ENCODE results near the gene SKP1. TPM values are rescaled to one million over a fixed set of nuclear protein-coding genes. Genes with fewer than 3 reads are reported as not detected.
A peak's percentile ranks its signal among the peaks of the same experiment; 100 is the strongest.

The SKP1 gene
- total and polyA plus RNA-seq, 7 experiments from 2014 or later, result 224 to 1,361 (median 274) TPM

DNA sequence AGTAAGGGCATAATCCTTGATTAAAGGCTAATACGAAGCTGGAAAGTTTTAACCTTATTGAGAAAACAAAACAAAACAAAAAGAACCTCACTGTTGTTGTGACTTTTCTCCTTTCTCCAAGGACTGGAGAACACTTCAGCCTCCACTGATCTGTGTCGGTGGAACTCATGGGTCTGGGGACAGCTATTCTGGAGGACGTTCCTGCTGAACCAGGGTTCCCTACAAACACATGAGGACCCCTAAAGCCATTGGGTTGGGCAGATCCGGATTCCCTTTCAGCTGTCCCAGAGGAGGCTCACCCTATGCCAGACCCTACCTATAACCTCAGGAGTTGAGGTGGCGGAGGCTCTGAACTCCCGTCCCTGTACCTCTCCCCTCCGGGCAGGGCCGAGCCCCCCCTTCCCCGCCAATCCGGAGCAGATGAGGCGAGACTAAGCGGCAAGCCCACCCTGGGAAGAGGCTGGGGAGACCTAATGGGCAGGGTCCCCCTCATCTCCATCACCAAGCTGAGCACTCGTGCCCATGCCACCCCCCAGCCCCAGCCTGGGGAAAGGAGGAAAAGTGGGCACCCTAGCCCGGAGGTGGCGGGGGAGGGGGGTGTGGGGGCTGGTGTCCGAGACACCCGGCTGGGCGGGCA lies 63.9 kb downstream of the SKP1 start:
- POLR2A ChIA-PET, result interaction anchor here (0.6 to 48.2 kb wide), 9 partner anchors 38 to 113 kb away, joined by 3 to 1333 read pairs (median 5); partner anchors contain the start of gene PPP2CA
- H3K36me3 Mint-ChIP-seq, result peaks cover 12 to 28% (median 23%) of the 10 kb centered on the region in 5 donors
- ATAC-seq, result no peak

DNA sequence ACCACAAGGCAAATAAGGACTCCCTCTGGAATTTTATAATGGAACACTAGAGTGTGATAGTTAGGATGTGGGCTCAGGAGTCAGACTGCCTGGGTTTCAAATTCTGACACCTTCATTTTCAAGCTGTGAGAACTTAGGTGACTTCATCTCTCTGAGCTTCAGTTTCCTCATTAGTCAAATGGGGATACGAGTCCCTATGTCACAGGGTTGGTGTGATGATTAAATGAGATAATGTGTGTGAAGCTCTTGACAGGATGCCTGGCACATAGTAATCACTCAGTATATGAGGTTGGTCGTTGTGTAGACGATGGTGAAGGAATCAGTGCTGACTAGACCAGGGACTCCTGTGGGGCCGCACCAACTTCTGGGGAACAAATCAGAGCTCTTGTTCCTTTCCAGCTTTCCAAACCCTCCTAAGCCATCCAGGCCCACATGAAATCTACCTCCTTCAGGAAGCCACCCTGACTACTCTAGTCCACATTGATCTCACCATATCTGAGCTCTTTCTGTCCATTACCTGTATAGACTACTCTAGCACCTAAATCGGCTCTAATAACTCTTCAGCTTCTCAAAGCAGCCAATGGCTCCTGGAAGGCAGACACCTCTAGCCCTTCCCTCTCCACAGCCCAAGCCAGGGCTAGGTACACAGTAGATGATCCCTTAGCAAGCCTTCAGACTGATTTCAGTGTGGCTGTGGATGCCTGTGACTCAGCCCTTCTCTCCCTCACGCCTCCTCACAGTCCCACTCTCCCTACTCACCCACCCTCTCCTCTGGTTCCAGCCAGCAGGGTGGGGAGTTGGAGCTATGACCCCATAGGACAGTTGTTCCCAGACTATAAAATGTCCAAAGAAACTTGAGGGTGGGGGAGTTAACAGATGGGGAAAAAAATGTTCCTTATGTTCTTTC lies 64.8 kb downstream of the SKP1 start:
- peaks cover 0 to 2% (median 0%) of the 10 kb centered on the region in 11 donors for H3K9me3 Mint-ChIP-seq
- POLR2A ChIA-PET, result interaction anchor here (0.6 to 48.2 kb wide), 12 partner anchors 37 to 228 kb away, joined by 3 to 1333 read pairs (median 4); partner anchors contain the start of gene PPP2CA
- intact Hi-C loops (cut with micrococcal nuclease), result loop anchor here (1.0 to 5.0 kb wide), 3 partner anchors 26 to 115 kb away; partner anchors contain the start of genes PPP2CA (in 1 of the 2) and VDAC1 (in 1 of the 2)
- CTCF ChIA-PET, result interaction anchor here (0.5 to 17.6 kb wide), 17 partner anchors 10 to 567 kb away, joined by 3 to 394 read pairs (median 5); no protein-coding TSS in a partner anchor
- Histone ChIP-seq H3K4me3 (ENCODE audit: low read length) (peak overlapping the region; percentile 93), H3K27ac (ENCODE audit: low read depth, low read length) (peak overlapping the region; percentile 97), H3K27me3 (ENCODE audit: control insufficient read depth in 2 of 2, insufficient read depth in 2 of 2, low read length in 2 of 2) (no peaks in the 10 kb centered on the region), H3K4me1 (ENCODE audit: control insufficient read depth in 2 of 2, insufficient read depth in 2 of 2, low read length in 2 of 2) (peaks cover 50 to 55% of the 10 kb centered on the region in 2 donors), H3K36me3 (ENCODE audit: control insufficient read depth in 2 of 3, insufficient read depth in 3 of 3, low read length in 3 of 3) (peaks cover 4 to 19% (median 14%) of the 10 kb centered on the region in 3 experiments), H3K9me3 (ENCODE audit: control insufficient read depth in 2 of 3, low read length in 3 of 3) (no peaks in the 10 kb centered on the region)
- H3K4me3 Mint-ChIP-seq, result peak overlapping the region; percentile 61 to 99 (median 97)
- peaks cover 0 to 47% (median 0%) of the 10 kb centered on the region in 5 donors for H3K27me3 Mint-ChIP-seq
- H3K36me3 Mint-ChIP-seq, result peaks cover 6 to 19% (median 14%) of the 10 kb centered on the region in 5 donors
- ATAC-seq (peak; percentile 20), DNase-seq (peak in 4 of 9 donors; percentile 49 to 72 (median 55))
- H3K27ac Mint-ChIP-seq, result peak overlapping the region; percentile 65 to 98 (median 88)
- peaks cover 35 to 69% (median 53%) of the 10 kb centered on the region in 7 donors for H3K4me1 Mint-ChIP-seq

More for the DNA sequence above, 63.9 kb downstream of the SKP1 start:
- H3K4me1 Mint-ChIP-seq, result peaks cover 32 to 69% (median 44%) of the 10 kb centered on the region in 7 donors
- H3K27me3 Mint-ChIP-seq, result peaks cover 0 to 42% (median 0%) of the 10 kb centered on the region in 5 donors
- intact Hi-C loops (cut with micrococcal nuclease), result loop anchor here (1.0 to 5.0 kb wide), 2 partner anchors 109 to 114 kb away; partner anchors contain the start of genes PPP2CA (in 1 of the 2) and VDAC1 (in 1 of the 2)
- peak in 1 of 9 donors; percentile 12 for DNase-seq
- Histone ChIP-seq H3K36me3 (ENCODE audit: control insufficient read depth in 2 of 3, insufficient read depth in 3 of 3, low read length in 3 of 3) (peaks cover 4 to 28% (median 22%) of the 10 kb centered on the region in 3 experiments), H3K27ac (ENCODE audit: low read depth, low read length) (peak overlapping the region; percentile 97), H3K4me1 (ENCODE audit: control insufficient read depth in 2 of 2, insufficient read depth in 2 of 2, low read length in 2 of 2) (peaks cover 46 to 53% of the 10 kb centered on the region in 2 donors), H3K27me3 (ENCODE audit: control insufficient read depth in 2 of 2, insufficient read depth in 2 of 2, low read length in 2 of 2) (no peaks in the 10 kb centered on the region), H3K4me3 (ENCODE audit: low read length) (peak overlapping the region; percentile 93), H3K9me3 (ENCODE audit: control insufficient read depth in 2 of 3, low read length in 3 of 3) (no peaks in the 10 kb centered on the region)
- peaks cover 0 to 2% (median 0%) of the 10 kb centered on the region in 11 donors for H3K9me3 Mint-ChIP-seq
- CTCF ChIA-PET, result interaction anchor here (0.6 to 17.6 kb wide), 8 partner anchors 9 to 176 kb away, joined by 3 to 394 read pairs (median 4); no protein-coding TSS in a partner anchor
- H3K4me3 Mint-ChIP-seq, result peak overlapping the region; percentile 61 to 99 (median 97)
- peak overlapping the region; percentile 65 to 98 (median 96) for H3K27ac Mint-ChIP-seq

DNA sequence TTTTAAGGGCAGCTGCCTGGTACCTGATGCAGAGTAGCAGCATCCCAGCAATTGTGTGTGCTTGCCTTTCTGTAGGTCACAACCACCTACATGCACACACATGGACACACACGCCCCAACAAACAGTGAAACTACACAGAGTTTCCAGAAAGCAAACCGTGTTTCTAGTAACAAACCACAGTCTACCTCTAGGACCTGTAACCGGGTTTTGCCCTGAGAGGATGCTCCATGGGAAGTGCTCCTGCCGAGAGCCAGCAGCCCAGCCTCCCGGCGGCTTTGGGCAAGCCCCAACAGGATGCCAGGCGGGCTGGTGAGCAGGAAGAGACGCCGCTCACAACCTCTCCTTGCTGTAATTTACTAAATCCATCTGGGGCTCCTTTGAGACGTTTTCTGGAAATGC lies 66.4 kb downstream of the SKP1 start:
- no peaks in the 10 kb centered on the region for H3K27me3 ChIP-seq (ENCODE audit: control insufficient read depth in 2 of 2, insufficient read depth in 2 of 2, low read length in 2 of 2)
- ATAC-seq, result no peak
- Mint-ChIP-seq H3K9me3 (no peaks in the 10 kb centered on the region), H3K4me3 (peak overlapping the region; percentile 49 to 99 (median 96)), H3K27me3 (peaks cover 0 to 38% (median 0%) of the 10 kb centered on the region in 5 donors), H3K36me3 (peaks cover 0 to 4% (median 0%) of the 10 kb centered on the region in 5 donors), H3K27ac (peak overlapping the region; percentile 65 to 98 (median 88)), H3K4me1 (peaks cover 40 to 73% (median 66%) of the 10 kb centered on the region in 7 donors)
- peak overlapping the region; percentile 17 for H3K4me3 ChIP-seq (ENCODE audit: low read length)
- ChIA-PET POLR2A (interaction anchor here (0.5 to 48.2 kb wide), 3 partner anchors 35 to 65 kb away, joined by 3 to 1333 read pairs (median 191); no protein-coding TSS in a partner anchor), CTCF (interaction anchor here (1.0 to 17.6 kb wide), 5 partner anchors 11 to 70 kb away, joined by 4 to 394 read pairs (median 9); no protein-coding TSS in a partner anchor)
- peak overlapping the region; percentile 97 for H3K27ac ChIP-seq (ENCODE audit: low read depth, low read length)
- intact Hi-C loops (cut with micrococcal nuclease), result loop anchor here in 1 of 2 donors (5.0 kb wide), 1 partner anchor 117 kb away; the partner anchor contains the start of gene PPP2CA
- H3K9me3 ChIP-seq (ENCODE audit: control insufficient read depth in 2 of 3, low read length in 3 of 3), result no peaks in the 10 kb centered on the region
- DNase-seq, result peak in 1 of 9 donors; percentile 46
- H3K4me1 ChIP-seq (ENCODE audit: control insufficient read depth in 2 of 2, insufficient read depth in 2 of 2, low read length in 2 of 2), result peaks cover 52 to 68% of the 10 kb centered on the region in 2 donors
- H3K36me3 ChIP-seq (ENCODE audit: control insufficient read depth in 2 of 3, insufficient read depth in 3 of 3, low read length in 3 of 3), result peaks cover 0 to 3% (median 0%) of the 10 kb centered on the region in 3 experiments

DNA sequence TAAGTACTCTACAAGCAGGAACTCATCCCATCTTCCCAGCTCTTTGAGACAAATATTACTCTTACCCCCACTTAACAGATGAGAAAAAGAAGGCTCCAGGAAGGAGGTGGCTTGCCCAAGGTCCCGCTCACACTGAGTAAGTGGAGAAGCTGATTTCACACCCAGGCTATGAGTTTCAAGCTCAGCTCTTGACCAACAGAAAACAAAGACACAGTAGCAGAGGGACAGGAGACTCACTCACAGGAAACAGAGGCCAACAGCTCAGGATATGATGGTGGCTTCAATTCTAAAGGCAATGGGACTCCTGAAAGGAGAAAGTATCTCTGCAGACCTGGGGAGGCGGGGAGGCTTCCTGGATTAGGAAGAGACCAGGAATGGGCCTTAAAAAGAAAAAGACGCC lies 69.0 kb downstream of the SKP1 start:
- ChIA-PET POLR2A (interaction anchor here (0.6 to 2.5 kb wide), 4 partner anchors 30 to 56 kb away, joined by 3 to 8 read pairs (median 6); no protein-coding TSS in a partner anchor), CTCF (interaction anchor here (0.9 to 1.3 kb wide), 3 partner anchors 28 to 38 kb away, joined by 3 to 4 read pairs (median 3); no protein-coding TSS in a partner anchor)
- no peaks in the 10 kb centered on the region for H3K9me3 ChIP-seq (ENCODE audit: control insufficient read depth in 2 of 3, low read length in 3 of 3)
- H3K27ac ChIP-seq (ENCODE audit: low read depth, low read length), result peak overlapping the region; percentile 6
- H3K4me1 ChIP-seq (ENCODE audit: control insufficient read depth in 2 of 2, insufficient read depth in 2 of 2, low read length in 2 of 2), result peaks cover 63 to 92% of the 10 kb centered on the region in 2 donors
- H3K4me3 ChIP-seq (ENCODE audit: low read length), result no peak overlapping the region
- no peaks in the 10 kb centered on the region for H3K36me3 ChIP-seq (ENCODE audit: control insufficient read depth in 2 of 3, insufficient read depth in 3 of 3, low read length in 3 of 3)
- H3K27me3 ChIP-seq (ENCODE audit: control insufficient read depth in 2 of 2, insufficient read depth in 2 of 2, low read length in 2 of 2), result no peaks in the 10 kb centered on the region
- peak overlapping the region in 8 of 9 donors; percentile 51 to 98 (median 85) for H3K27ac Mint-ChIP-seq
- H3K4me1 Mint-ChIP-seq, result peaks cover 54 to 99% (median 88%) of the 10 kb centered on the region in 7 donors
- peaks cover 0 to 3% (median 0%) of the 10 kb centered on the region in 5 donors for H3K36me3 Mint-ChIP-seq
- H3K9me3 Mint-ChIP-seq, result no peaks in the 10 kb centered on the region
- ATAC-seq (no peak), DNase-seq (no peak)
- peaks cover 0 to 25% (median 0%) of the 10 kb centered on the region in 5 donors for H3K27me3 Mint-ChIP-seq
- intact Hi-C loops (cut with micrococcal nuclease), result no loop called here
- peak overlapping the region in 4 of 10 donors; percentile 35 to 84 (median 64) for H3K4me3 Mint-ChIP-seq

DNA sequence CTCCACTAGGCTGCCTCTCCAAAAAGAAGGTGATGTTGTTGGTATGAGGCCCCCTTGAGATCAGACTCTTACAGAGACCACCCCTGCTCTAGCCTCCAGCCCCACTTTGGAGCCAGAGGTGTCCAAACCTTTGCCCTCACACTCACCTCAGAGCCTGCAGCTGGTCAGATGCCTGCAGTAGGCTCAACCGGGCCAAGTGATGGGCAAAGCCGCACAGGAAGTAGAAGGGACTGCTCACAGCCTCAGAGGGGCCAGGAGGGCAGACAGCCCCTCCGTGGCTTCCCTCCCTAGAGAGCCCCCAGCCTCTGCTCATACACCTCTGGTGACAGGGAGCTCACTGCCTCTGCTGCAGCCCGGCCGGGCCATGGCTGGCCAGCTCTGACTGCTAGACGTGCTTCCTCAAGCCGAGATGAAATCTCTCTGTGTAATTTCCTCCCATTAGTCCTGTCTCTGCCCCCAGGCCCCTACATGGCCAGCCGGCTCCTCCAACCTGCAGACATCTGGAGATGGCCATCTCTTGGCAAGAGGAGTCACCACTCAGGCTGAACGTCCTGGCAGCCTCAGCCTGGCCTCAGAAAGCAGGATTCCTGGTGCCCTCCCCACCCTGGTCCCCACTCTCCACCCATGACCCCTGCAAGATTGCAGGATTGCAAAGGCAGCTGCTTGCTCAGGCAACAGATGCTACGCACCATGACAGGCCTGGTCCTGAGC lies 69.6 kb downstream of the SKP1 start:
- intact Hi-C loops (cut with micrococcal nuclease), result no loop called here
- H3K9me3 Mint-ChIP-seq, result no peaks in the 10 kb centered on the region

More for the DNA sequence above, 69.6 kb downstream of the SKP1 start:
- Mint-ChIP-seq H3K27me3 (peaks cover 0 to 19% (median 0%) of the 10 kb centered on the region in 5 donors), H3K36me3 (peaks cover 0 to 2% (median 0%) of the 10 kb centered on the region in 5 donors), H3K4me3 (peak overlapping the region in 6 of 10 donors; percentile 28 to 84 (median 52)), H3K27ac (peak overlapping the region in 8 of 9 donors; percentile 51 to 98 (median 86)), H3K4me1 (peaks cover 51 to 98% (median 85%) of the 10 kb centered on the region in 7 donors)
- POLR2A ChIA-PET, result interaction anchor here (0.6 to 2.5 kb wide), 4 partner anchors 29 to 55 kb away, joined by 3 to 8 read pairs (median 6); no protein-coding TSS in a partner anchor
- no peak for DNase-seq
- CTCF ChIA-PET, result interaction anchor here (0.9 to 1.3 kb wide), 3 partner anchors 28 to 39 kb away, joined by 3 to 4 read pairs (median 3); no protein-coding TSS in a partner anchor
- peak overlapping the region; percentile 6 for H3K27ac ChIP-seq (ENCODE audit: low read depth, low read length)
- no peak overlapping the region for H3K4me3 ChIP-seq (ENCODE audit: low read length)
- no peaks in the 10 kb centered on the region for H3K9me3 ChIP-seq (ENCODE audit: control insufficient read depth in 2 of 3, low read length in 3 of 3)
- ATAC-seq, result no peak
- H3K36me3 ChIP-seq (ENCODE audit: control insufficient read depth in 2 of 3, insufficient read depth in 3 of 3, low read length in 3 of 3), result no peaks in the 10 kb centered on the region
- H3K4me1 ChIP-seq (ENCODE audit: control insufficient read depth in 2 of 2, insufficient read depth in 2 of 2, low read length in 2 of 2), result peaks cover 60 to 88% of the 10 kb centered on the region in 2 donors
- no peaks in the 10 kb centered on the region for H3K27me3 ChIP-seq (ENCODE audit: control insufficient read depth in 2 of 2, insufficient read depth in 2 of 2, low read length in 2 of 2)
